ENCODE results near the gene UTP25. TPM values are rescaled to one million over a fixed set of nuclear protein-coding genes. Genes with fewer than 3 reads are reported as not detected.

UTP25 gene
- polyA plus RNA-seq, 1 donor = 7.2 TPM

DNA sequence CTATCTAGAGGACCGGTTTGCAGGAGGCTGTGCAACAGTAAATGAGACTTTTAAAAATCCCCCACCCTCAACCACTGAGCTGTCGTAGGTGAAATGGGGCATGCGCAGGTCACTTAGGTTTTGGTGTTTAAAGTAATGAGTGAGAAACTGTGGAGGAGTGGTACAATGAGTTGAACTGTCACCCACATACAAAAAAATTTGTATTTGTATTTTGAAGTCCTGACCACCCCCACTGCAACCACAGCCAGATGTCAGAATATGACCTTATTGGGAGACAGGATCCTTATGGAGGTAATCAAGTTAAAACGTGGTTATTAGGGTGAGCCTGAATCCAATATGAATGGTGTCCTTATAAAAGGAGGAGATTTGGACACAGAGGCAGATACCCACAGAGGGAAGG lies 20.3 kb upstream of the UTP25 start:
- no peak for DNase-seq

DNA sequence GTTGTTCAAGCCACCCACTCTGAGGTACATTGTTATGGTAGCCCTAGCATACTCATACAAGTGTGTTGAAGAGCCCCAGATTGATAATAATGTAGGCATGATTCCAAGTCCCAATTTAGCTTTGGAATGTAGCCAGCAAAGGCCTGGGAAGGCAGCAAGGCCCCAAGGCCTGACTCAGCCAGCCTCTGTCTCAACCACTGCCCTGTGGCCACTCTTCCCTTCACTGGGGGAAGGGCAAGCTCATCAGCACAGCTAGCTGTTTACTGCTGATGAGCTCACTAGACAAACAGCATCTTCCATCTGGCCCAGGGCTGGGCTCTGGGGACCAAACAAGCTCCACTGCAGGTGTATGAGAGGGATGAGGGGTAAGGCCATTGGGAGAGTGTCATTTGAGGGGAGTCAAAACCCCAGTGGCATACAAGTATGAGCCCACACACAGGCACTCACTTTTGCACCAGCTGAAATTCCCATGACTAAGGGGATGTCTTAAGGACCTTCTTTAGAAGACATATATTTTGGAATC lies 19.7 kb upstream of the UTP25 start:
- no peak for DNase-seq

DNA sequence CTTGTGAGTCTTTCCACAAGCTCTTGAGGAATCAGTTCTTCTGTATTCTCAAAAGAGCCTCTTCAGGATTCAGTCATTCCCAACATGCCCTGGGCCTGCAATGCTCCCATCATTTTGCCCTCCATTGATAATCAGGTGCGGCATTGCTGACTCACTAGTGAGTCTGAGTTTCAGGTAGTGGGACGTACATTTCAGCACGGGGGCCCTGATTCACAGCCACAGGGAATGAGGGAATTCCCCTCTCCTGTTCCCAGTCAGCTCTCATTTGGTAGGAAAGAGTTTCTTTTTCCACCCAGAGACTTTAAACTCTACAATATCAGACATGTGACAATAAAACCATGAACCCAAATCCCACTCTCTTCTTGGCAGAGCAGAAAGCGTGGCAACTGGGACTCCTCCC lies 18.2 kb upstream of the UTP25 start:
- no peak for DNase-seq

GRCh38 chr1:209810783-209811182 lies 17.0 kb upstream of the UTP25 start:
- no peak for DNase-seq

- DNase-seq = no peak
Measured at GRCh38 chr1:209813902-209814301, 13.9 kb upstream of the UTP25 start.

DNA sequence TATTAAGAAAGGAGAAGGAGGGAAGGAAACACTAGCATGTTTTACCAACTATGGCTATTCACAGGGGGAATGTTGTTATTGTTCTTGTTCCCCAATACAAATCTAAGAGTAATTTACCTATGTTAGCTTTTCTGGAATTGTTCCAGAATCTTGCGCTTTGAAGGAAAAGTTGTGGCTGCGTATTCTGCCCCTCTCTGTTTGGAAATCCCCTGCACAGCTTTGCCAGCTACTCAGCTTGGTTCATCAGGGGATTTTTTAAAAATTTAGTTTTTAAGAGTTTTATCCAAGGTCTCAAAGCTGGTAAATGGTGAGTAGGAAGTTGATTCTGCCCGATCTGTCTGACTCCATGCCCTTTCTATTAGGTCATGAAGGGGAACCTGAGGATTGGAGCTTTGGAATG lies 12.3 kb upstream of the UTP25 start:
- no peak for DNase-seq

GRCh38 chr1:209815931-209816341 lies 11.8 kb upstream of the UTP25 start:
- DNase-seq = no peak

DNA sequence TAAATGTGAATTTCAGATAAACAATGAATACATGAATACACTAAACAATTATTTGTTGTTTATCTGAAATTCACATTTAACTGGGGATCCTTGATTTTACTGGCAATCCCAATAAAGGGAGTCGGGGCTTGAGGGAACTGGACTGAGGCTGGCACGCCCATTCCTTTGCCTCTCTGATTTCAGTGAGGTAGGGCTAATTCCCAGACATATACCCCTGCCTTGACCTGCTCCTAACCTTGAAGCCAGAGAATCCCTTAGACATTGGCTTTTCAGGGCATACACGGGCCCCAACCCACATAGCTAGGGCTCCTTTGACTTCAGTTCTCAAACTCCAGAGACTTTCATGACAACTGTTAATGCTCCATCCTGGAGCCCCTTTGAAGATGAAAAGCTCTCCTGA lies 10.8 kb upstream of the UTP25 start:
- no peak for DNase-seq

- no peak for DNase-seq
Measured at GRCh38 chr1:209817691-209818090, 10.1 kb upstream of the UTP25 start.

- no peak for DNase-seq
Measured at GRCh38 chr1:209819058-209819457, 8.7 kb upstream of the UTP25 start.

DNA sequence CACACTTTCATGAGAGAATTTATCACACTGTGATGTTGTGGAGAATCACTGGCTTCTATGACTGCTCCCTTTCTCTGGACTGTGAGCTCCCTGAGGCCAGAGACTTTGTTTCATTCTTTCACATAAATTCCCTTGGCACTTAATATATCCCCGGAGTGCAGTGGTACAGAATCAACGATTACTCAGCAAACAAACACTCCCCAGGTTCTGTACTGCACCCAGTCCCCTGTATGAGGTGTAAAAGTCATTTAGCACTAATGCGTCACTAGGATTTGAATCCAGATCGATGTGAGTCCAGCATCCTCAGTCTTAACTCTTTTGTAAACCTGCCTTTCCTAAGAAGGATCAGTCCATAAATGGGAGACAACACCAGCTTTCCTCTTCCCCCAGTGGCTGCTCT lies 6.8 kb upstream of the UTP25 start:
- DNase-seq = no peak

- DNase-seq = no peak
Measured at GRCh38 chr1:209822706-209823105, 5.1 kb upstream of the UTP25 start.

GRCh38 chr1:209823143-209824041 lies 4.4 kb upstream of the UTP25 start:
- no peak for DNase-seq

DNA sequence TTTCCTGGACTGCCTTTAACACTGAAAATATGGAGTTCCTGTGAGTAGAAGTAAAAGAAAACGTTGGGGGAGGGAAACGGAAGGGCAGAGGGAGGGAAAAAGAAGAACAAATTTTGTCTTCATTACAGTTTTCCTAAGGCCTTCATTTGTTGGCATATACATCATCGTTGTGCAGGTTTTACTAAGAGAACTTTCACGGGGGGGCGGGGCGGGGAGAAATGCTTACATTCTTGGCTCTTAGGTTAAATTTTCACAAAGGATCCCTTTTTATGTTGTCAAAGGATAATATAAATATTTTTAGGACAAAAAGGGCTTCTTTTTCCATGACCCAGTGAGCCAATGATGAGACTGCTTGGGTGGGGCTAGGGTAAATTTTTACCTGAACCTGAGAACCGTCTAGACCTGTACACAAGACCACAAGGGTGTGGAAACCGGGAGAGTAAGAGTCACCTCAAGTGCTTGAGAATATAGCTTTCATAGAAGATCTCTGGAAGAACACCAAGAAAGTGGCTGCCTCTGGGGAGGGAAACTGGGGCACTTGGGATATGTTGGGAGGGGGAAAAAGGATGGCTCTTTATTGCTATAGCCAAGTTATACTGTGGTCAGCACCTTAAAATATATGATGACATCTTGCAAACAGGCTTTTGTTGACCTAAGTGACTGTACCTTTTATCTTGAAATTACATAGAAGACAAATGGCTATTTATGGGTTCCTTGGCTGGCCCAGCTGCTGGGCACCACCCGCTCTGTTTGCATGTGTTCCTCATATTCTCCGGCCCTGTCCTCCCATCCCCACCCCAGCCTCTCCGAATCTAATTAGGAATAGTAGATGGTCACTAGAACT lies 2.0 kb upstream of the UTP25 start:
- no peak for DNase-seq

DNA sequence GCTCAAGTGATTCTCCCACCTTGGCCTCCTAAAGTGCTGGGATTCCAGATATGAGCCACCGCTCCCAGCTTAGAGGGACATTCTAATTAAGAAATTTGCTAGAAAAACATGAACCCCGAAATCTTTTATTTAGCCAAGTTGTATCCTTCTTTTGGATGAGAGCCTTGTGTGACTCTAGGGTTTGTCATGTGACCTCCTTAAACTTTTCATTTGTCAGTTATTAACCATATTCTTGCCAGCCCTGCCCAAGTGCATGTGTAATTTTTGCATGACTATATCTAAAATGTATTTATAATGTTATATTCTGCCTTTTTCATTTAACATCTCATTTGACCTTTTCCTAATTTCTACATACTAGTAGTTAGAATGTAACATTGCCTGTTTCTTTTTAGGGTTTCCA lies 1.9 kb downstream of the UTP25 start:
- DNase-seq = no peak

DNA sequence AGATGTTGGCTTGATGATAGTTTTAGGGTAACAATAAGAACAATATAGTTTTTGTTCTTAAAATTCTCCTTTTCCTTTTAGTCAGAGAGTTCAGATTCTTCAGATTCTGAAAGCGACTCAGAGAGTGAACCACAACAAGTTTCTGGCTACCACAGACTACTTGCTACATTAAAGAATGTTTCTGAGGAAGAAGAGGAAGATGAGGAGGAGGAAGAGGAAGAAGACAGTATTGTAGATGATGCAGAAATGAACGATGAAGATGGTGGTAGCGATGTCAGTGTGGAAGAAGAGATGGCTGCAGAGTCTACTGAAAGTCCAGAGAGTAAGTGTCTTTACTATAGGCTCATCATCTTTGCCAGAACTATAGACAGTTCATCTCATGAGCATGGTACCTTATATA lies 3.0 kb downstream of the UTP25 start:
- no peak for DNase-seq

- no peak for DNase-seq
Measured at GRCh38 chr1:209831615-209832014, 3.8 kb downstream of the UTP25 start.

- DNase-seq = no peak
Measured at GRCh38 chr1:209835782-209836298, 8.1 kb downstream of the UTP25 start.

DNA sequence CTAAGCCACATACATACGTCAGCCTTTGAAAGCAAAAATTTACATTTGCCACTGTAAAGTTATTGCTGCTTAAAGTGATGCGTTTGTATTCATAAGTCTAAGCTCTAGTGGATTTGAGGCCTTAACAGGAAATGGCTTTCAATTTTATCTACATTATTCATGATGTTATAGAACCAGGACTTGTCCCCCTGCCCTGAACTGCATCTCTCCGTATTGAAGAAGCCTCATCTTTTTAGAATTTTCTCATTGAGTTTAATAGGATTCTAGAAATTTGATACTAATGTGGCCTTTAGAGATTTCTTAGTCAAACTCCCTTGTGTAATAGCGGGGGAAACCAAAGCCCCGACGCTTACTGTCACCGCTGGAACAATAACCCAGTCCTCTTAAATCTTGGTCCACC lies 9.9 kb downstream of the UTP25 start:
- DNase-seq = no peak

- DNase-seq = no peak
Measured at GRCh38 chr1:209838537-209838936, 10.8 kb downstream of the UTP25 start.

DNA sequence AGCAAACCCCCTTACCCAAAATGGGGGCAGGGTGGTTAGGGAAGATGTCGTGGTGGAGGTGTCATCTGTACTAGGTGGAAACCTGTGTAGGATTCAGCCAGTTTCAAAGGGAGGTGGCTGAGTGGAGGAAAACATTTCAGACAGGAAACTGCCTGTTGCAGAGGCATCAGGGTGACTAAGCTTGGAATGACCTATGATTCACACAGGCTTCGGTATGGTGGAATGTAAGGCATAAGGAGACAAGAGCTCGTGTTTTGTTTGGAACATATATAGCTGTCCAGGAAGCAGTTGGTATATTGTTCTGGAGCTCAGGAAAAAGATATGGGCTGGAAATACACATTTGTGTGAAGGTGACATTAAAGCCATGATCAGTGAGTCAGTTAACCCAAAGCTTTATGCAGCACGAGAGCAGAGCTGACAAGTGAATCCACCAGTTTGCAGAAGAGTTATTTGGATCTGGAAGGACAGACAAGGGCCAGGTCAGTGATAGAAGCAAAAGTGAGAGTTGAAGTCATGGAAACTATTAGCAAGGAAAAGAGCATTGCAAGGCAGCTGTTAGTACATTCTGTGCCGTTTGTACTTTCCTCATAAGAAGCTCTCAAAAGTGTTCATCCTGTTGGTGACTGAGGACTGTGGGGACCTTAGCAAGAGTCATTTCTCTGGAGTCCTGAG lies 12.2 kb downstream of the UTP25 start:
- no peak for DNase-seq

DNA sequence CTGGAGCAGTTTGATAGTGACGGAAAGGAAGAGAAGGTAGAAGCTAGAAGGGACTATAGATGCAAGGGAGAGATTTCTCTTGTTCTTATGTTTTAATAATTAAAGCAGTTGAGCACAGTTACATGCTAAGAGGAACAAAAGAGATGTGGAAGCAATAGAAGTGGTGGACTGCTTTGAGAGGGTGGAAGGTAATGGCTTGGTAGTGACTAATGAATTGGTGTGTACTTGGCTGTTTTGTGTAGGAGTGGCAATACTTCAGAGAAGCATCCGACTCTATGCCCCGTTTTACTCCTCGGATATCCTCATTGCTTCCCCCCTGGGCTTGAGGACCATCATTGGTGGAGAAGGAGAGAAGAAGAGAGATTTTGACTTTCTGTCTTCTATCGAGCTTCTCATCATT lies 12.8 kb downstream of the UTP25 start:
- no peak for DNase-seq
